BE2C (cell line): ENCODE data around the gene CHAF1A.

ENCODE experiments used
- DNase-seq: peaks from one replicate; pipeline ENCODE4 v3.0.0-alpha.2; 2020
- H3K27me3 ChIP-seq: fragments of 250-450 bp; sonication (Bioruptor Pico); 2 replicates; pipeline ENCODE4 v1.5.1; 2020; ENCODE audit warnings: mild to moderate bottlenecking
- H3K36me3 ChIP-seq: fragments of 250-450 bp; sonication (Bioruptor Pico); 2 replicates; pipeline ENCODE4 v1.5.1; 2020; ENCODE audit warnings: mild to moderate bottlenecking
- H3K4me1 ChIP-seq: fragments of 250-450 bp; sonication (Bioruptor Pico); 2 replicates; pipeline ENCODE4 v1.5.1; 2020
- H3K4me3 ChIP-seq: 2 replicates; pipeline ENCODE4 v1.5.1; 2011; ENCODE audit warnings: low read depth, low read length
- H3K9me3 ChIP-seq: fragments of 250-450 bp; sonication (Bioruptor Pico); 2 replicates; pipeline ENCODE4 v1.5.1; 2020
- CTCF ChIP-seq: IDR thresholded peaks from 2 replicates; pipeline ENCODE4 v1.5.1; 2012; ENCODE audit warnings: mild to moderate bottlenecking, low read depth, low read length

The CHAF1A gene

GRCh38 chr19:4357921-4358326 lies 44.5 kb upstream of the CHAF1A start:
- H3K9me3 ChIP-seq, result no peaks in the 10 kb centered on the region
- no peaks in the 10 kb centered on the region for H3K4me1 ChIP-seq
- H3K27me3 ChIP-seq, result no peaks in the 10 kb centered on the region
- TF ChIP-seq CTCF, result no peak
- no peak for DNase-seq
- no peak overlapping the region for H3K4me3 ChIP-seq
- H3K36me3 ChIP-seq, result peaks cover 54% of the 10 kb centered on the region

DNA sequence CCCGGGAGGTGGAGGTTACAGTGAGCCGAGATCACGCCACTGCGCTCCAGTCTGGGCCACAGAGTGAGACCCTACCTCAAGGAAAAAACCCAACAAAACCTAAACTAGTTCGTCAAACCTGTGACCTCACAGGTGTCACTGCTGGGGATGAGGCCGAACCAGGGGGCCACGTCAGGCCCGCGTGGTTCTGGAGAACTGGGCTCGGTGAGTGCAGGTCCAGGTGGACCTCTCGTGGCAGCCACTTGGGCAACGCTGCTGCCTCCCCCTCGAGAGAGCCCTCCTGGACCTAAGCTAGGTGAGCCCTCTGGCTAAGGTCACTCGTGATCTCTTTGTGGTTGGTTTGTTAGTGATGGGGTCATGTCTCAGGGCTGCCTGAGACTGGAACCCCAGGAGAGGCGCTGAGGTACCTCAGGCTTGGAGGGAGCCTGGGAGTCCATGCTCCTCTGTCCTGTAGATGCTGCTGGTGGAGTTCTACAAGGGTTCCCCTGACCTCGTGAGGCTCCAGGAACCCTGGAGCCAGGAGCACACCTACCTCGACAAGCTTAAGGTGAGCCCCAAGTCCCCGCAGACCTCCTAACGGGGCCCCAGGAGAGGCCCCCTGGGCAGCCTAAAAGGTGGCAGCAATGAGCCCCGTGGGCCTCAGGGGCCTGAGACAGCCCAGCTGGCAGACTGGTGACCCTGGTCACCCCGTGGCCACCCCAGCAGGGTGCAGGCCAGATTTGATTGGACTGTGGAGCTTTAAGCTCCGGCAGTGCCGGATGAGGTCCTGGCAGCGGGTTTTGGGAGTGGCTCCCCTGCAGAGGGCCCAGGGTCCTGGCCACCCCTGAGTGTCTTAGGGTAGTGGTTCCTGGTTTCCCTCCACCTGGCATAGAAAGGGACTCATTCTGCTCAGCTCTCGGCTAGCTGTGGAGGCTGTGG lies 43.5 kb upstream of the CHAF1A start:
- Histone ChIP-seq H3K4me3 (no peak overlapping the region), H3K36me3 (peaks cover 64% of the 10 kb centered on the region), H3K27me3 (no peaks in the 10 kb centered on the region), H3K4me1 (no peaks in the 10 kb centered on the region), H3K9me3 (no peaks in the 10 kb centered on the region)
- no peak for DNase-seq
- TF ChIP-seq CTCF, result no peak

- no peak for DNase-seq
Observed at GRCh38 chr19:4359627-4360000, 42.8 kb upstream of the CHAF1A start.

GRCh38 chr19:4360081-4360569 lies 42.3 kb upstream of the CHAF1A start:
- Histone ChIP-seq H3K27me3 (no peaks in the 10 kb centered on the region), H3K9me3 (no peaks in the 10 kb centered on the region), H3K4me1 (no peaks in the 10 kb centered on the region), H3K36me3 (peaks cover 71% of the 10 kb centered on the region), H3K4me3 (no peak overlapping the region)
- no peak for TF ChIP-seq CTCF
- no peak for DNase-seq

More at GRCh38 chr19:4359627-4360000, 42.8 kb upstream of the CHAF1A start:
- H3K4me3 ChIP-seq, result no peak overlapping the region
- H3K4me1 ChIP-seq, result no peaks in the 10 kb centered on the region
- H3K36me3 ChIP-seq, result peaks cover 67% of the 10 kb centered on the region
- H3K27me3 ChIP-seq, result no peaks in the 10 kb centered on the region
- H3K9me3 ChIP-seq, result no peaks in the 10 kb centered on the region
- TF ChIP-seq CTCF, result no peak

GRCh38 chr19:4360641-4361151 lies 41.7 kb upstream of the CHAF1A start:
- DNase-seq, result no peak
- no peak for TF ChIP-seq CTCF
- Histone ChIP-seq H3K27me3 (no peaks in the 10 kb centered on the region), H3K4me1 (no peaks in the 10 kb centered on the region), H3K36me3 (peaks cover 76% of the 10 kb centered on the region), H3K9me3 (no peaks in the 10 kb centered on the region), H3K4me3 (no peak overlapping the region)
